Skeletal muscle tissue (tissue), 4 donors: Measurements from ENCODE around the gene H3-3A. TPM values are rescaled to one million over a fixed set of nuclear protein-coding genes. Genes with fewer than 3 reads are reported as not detected.

Source experiments
- H3K27ac ChIP-seq: one replicate; pipeline ENCODE4 v1.7.0; 2013; ENCODE audit warnings: mild to moderate bottlenecking, low read depth, low read length, inconsistent platforms
- H3K27me3 ChIP-seq, 3 donors: one replicate each; pipeline ENCODE4 v1.7.0; 2013; ENCODE audit warnings: low read length in 3 of 3; ENCODE audit not compliant: control insufficient read depth in 3 of 3, insufficient read depth in 3 of 3
- H3K36me3 ChIP-seq, 3 donors: one replicate each; pipeline ENCODE4 v1.7.0; 2013; ENCODE audit warnings: low read length in 3 of 3; ENCODE audit not compliant: control insufficient read depth in 3 of 3, insufficient read depth in 3 of 3
- H3K4me1 ChIP-seq, 3 donors: one replicate each; pipeline ENCODE4 v1.7.0; 2013; ENCODE audit warnings: low read length in 3 of 3, mild to moderate bottlenecking in 3 of 3; ENCODE audit not compliant: control insufficient read depth in 3 of 3, insufficient read depth in 3 of 3
- H3K4me3 ChIP-seq, 3 donors: one replicate each; pipeline ENCODE4 v1.7.0; 2013; ENCODE audit warnings: low read length in 3 of 3
- H3K9ac ChIP-seq, 3 donors: one replicate each; pipeline ENCODE4 v1.7.0; 2013; ENCODE audit warnings: low read length in 3 of 3, mild to moderate bottlenecking in 3 of 3, moderate library complexity in 2 of 3, low read depth in 1 of 3
- H3K9me3 ChIP-seq, 3 donors: one replicate each; pipeline ENCODE4 v1.7.0; 2013; ENCODE audit warnings: low read length in 3 of 3; ENCODE audit not compliant: control insufficient read depth in 3 of 3
- total RNA-seq: library from RNA; depleted of rRNA; stranded (reverse); fragments of >200 nt; gene quantifications from one replicate; pipeline ENCODE4 v1.2.3, GENCODE V29; 2014
- donor health status: Osteomylitis.

H3-3A gene
- total RNA-seq, 1 donor from 2014 or later, result 319 TPM

GRCh38 chr1:226063977-226064815 lies 1.7 kb downstream of the H3-3A start:
- Histone ChIP-seq H3K9ac (peak overlapping the region; percentile 92 to 98 (median 97)), H3K36me3 (peaks cover 7 to 28% (median 25%) of the 10 kb centered on the region in 3 donors), H3K27me3 (no peaks in the 10 kb centered on the region), H3K4me3 (peak overlapping the region; percentile 77 to 93 (median 87)), H3K4me1 (peaks cover 12 to 30% (median 29%) of the 10 kb centered on the region in 3 donors), H3K27ac (peak overlapping the region; percentile 99), H3K9me3 (no peaks in the 10 kb centered on the region)

- Histone ChIP-seq H3K27ac (no peak overlapping the region), H3K36me3 (peaks cover 7 to 28% (median 27%) of the 10 kb centered on the region in 3 donors), H3K4me3 (peak overlapping the region; percentile 35 to 93 (median 77)), H3K27me3 (no peaks in the 10 kb centered on the region), H3K4me1 (peaks cover 12 to 30% (median 29%) of the 10 kb centered on the region in 3 donors), H3K9ac (no peak overlapping the region), H3K9me3 (no peaks in the 10 kb centered on the region)
These were observed 2.3 kb downstream of the H3-3A start for GRCh38 chr1:226064816-226065248.

GRCh38 chr1:226066415-226067078 lies 4.0 kb downstream of the H3-3A start:
- Histone ChIP-seq H3K27me3 (no peaks in the 10 kb centered on the region), H3K4me3 (no peak overlapping the region), H3K9me3 (no peaks in the 10 kb centered on the region), H3K36me3 (peaks cover 10 to 36% (median 34%) of the 10 kb centered on the region in 3 donors), H3K9ac (peak overlapping the region in 1 of 3 donors; percentile 47), H3K4me1 (peaks cover 6 to 23% (median 15%) of the 10 kb centered on the region in 3 donors), H3K27ac (no peak overlapping the region)

GRCh38 chr1:226069811-226070489 lies 7.4 kb downstream of the H3-3A start:
- peaks cover 15 to 51% (median 45%) of the 10 kb centered on the region in 3 donors for H3K36me3 ChIP-seq
- H3K4me1 ChIP-seq, result peaks cover 4 to 18% (median 11%) of the 10 kb centered on the region in 3 donors
- H3K27me3 ChIP-seq, result no peaks in the 10 kb centered on the region

DNA sequence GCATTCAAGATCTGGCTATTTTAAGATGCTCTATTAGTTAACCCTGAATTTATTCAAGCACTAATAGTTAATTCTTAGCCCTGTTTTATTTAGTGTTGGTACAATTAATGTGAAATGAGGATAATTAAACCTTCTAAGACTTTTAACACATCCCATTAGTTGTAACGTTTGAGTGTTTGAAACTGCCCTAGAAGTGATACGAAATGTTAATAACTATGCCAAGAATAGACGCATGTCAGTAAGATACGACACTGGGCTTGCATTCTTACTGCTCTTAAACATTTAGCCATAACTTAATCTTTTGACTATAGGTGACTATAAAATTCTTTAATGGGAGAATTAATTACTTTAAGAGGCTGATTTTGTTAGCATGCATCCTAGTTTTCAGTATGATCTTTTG lies 9.8 kb downstream of the H3-3A start:
- H3K27me3 ChIP-seq, result no peaks in the 10 kb centered on the region
- no peaks in the 10 kb centered on the region for H3K9me3 ChIP-seq
- H3K9ac ChIP-seq, result no peak overlapping the region
- peaks cover 8 to 40% (median 28%) of the 10 kb centered on the region in 3 donors for H3K36me3 ChIP-seq
- peaks cover 0 to 4% (median 0%) of the 10 kb centered on the region in 3 donors for H3K4me1 ChIP-seq
- no peak overlapping the region for H3K4me3 ChIP-seq
- H3K27ac ChIP-seq, result no peak overlapping the region

More at GRCh38 chr1:226069811-226070489, 7.4 kb downstream of the H3-3A start:
- no peak overlapping the region for H3K9ac ChIP-seq
- no peak overlapping the region for H3K27ac ChIP-seq
- no peaks in the 10 kb centered on the region for H3K9me3 ChIP-seq
- H3K4me3 ChIP-seq, result no peak overlapping the region

DNA sequence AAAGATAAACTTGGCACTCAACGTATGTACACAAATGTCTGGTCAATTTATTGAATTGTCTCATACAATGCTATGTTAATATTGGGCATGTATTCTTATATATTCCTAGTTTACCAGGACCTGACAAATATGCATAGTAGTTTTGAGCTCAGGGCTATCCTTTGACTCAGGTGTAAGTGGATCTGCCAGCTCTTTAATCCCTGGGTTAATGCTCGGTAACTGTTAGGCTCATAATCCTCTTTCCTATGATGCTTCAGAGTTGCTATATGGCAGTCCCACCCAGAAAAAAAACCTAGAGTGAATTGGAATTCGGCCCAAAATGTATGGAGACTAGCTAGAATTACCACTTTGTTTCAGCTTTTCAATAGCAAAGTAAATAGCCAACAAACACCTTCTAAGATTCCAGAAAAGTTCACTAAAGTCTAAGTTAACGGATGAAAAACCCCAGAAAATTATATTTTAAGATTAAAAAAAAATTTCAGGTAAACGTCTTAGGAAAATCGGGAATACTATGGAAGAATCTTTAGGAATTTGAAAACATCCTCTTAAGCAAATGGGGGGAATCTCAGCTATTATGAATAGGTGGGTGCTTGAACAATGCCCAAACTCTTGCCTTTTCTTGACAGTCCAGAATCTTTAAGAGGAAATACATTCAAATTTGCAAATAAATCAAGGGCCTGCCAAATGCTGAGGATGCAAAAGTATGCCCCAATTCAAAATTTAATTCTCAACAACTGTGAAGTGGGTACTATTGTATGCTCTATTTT lies 10.9 kb downstream of the H3-3A start:
- no peaks in the 10 kb centered on the region for H3K27me3 ChIP-seq
- H3K36me3 ChIP-seq, result peaks cover 8 to 32% (median 20%) of the 10 kb centered on the region in 3 donors
- H3K9ac ChIP-seq, result no peak overlapping the region
- no peaks in the 10 kb centered on the region for H3K9me3 ChIP-seq
- no peak overlapping the region for H3K4me3 ChIP-seq
- no peak overlapping the region for H3K27ac ChIP-seq
- H3K4me1 ChIP-seq, result peaks cover 1 to 4% (median 3%) of the 10 kb centered on the region in 3 donors

DNA sequence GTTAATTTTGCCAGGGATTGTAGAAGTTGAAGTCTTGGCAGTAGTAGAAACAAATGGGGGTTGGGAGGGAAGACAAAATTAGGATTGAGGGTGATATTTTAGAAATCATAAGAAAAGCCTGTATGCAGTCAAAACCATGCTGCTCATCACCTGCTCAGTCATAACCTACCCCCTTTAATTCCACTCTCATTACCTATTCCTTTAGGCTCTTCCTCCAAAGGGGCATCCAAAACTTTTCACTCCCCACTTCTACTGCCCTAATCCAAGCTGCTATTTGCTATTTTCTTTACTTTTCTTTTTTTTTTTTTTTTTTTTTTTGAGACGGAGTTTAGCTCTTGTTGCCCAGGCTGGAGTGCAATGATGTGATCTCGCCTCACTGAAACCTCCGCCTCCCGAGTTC lies 11.5 kb downstream of the H3-3A start:
- peaks cover 8 to 27% (median 20%) of the 10 kb centered on the region in 3 donors for H3K36me3 ChIP-seq
- H3K9ac ChIP-seq, result no peak overlapping the region
- H3K27ac ChIP-seq, result no peak overlapping the region
- no peaks in the 10 kb centered on the region for H3K9me3 ChIP-seq
- H3K4me1 ChIP-seq, result peaks cover 4 to 9% (median 9%) of the 10 kb centered on the region in 3 donors
- no peak overlapping the region for H3K4me3 ChIP-seq
- no peaks in the 10 kb centered on the region for H3K27me3 ChIP-seq

DNA sequence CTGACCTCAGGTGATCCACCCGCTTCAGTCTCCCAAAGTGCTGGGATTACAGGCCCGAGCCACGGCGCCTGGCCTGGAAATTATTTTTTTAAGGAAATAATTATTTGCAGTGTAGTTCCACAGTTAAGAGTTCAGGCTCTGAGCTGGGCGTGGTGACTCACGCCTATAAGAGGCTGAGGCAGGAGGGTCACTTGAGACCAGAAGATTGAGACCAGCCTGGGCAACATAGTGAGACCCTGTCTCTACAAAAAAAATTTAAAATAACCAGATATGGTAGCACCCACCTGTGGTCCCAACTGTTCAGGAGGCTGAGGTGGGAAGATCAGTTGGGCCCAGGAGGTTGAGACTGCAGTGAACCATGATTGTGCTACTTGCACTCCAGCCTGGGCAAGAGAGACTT lies 13.9 kb downstream of the H3-3A start:
- peaks cover 5 to 18% (median 9%) of the 10 kb centered on the region in 3 donors for H3K36me3 ChIP-seq
- H3K4me3 ChIP-seq, result no peak overlapping the region
- H3K9ac ChIP-seq, result no peak overlapping the region
- no peaks in the 10 kb centered on the region for H3K27me3 ChIP-seq
- no peak overlapping the region for H3K27ac ChIP-seq
- H3K9me3 ChIP-seq, result no peaks in the 10 kb centered on the region
- peaks cover 4 to 9% (median 9%) of the 10 kb centered on the region in 3 donors for H3K4me1 ChIP-seq

GRCh38 chr1:226078374-226078773 lies 15.9 kb downstream of the H3-3A start:
- H3K36me3 ChIP-seq, result peaks cover 0 to 3% (median 0%) of the 10 kb centered on the region in 3 donors
- no peak overlapping the region for H3K9ac ChIP-seq
- peaks cover 10 to 14% (median 13%) of the 10 kb centered on the region in 3 donors for H3K4me1 ChIP-seq
- H3K9me3 ChIP-seq, result no peaks in the 10 kb centered on the region
- H3K27me3 ChIP-seq, result no peaks in the 10 kb centered on the region
- H3K4me3 ChIP-seq, result no peak overlapping the region
- H3K27ac ChIP-seq, result no peak overlapping the region
